ENCODE data around the gene TMUB1.

TMUB1 gene

DNA sequence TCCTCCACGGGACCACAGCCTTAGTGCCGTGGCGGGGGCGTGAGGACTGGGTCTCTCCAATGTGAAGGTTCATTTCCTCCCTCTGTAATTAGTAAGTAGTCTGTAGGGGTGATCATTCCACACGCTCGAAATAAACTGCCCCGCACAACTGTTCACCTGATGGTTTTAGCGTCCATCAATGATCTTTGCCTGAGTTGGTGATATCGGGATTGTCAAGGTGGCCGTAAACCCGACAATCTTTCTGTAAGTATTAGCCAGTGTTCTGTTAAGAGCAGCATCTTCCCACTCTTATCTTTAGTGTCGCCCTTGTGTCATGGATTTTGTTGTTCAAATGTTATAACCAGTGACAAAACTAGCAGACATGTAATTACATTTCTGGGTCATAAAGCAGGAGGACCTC lies 20.7 kb upstream of the TMUB1 start:
- H3K4me2 ChIP-seq: no peak overlapping the region

DNA sequence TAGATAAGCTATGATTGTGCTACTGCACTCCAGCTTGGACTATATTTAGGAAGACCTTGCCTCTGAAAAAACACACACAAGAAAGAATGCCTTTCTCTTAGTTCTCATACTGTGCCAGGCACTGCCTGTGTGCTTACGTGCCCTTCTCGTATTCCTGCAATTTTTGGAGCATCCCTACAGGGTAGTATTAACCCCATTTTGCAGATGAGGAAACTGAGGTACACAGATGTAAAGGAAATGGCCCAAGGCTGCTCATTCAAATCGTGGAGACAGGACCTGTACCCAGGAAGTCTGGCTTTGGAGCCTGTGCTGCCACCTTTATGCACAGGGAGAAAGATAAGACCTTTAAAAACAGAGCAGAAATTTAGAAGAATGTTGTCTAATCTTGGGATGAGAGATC lies 19.7 kb upstream of the TMUB1 start:
- Histone ChIP-seq H3K36me3 (ENCODE audit: insufficient read depth) (no peaks in the 10 kb centered on the region; the same call in 1 of the 2 replicates), H3K4me1 (ENCODE audit: low read depth, poor library complexity, severe bottlenecking) (no peaks in the 10 kb centered on the region), H3K4me3 (IDR thresholded peaks at IDR 0.05; ENCODE audit: insufficient read depth, low read depth, low read length) (no peak overlapping the region), H4K20me1 (ENCODE audit: insufficient read depth) (peaks cover 13% of the 10 kb centered on the region; the same call in 1 of the 2 replicates), H3K27ac (no peak overlapping the region), H2AFZ (ENCODE audit: low read depth) (no peak overlapping the region), H3K79me2 (ENCODE audit: insufficient read depth, low read depth) (peaks cover 50% of the 10 kb centered on the region), H3K4me2 (no peak overlapping the region), H3K9ac (no peak overlapping the region), H3K27me3 (ENCODE audit: insufficient read depth, low read depth) (no peaks in the 10 kb centered on the region)
- TF ChIP-seq, protein P1, sequence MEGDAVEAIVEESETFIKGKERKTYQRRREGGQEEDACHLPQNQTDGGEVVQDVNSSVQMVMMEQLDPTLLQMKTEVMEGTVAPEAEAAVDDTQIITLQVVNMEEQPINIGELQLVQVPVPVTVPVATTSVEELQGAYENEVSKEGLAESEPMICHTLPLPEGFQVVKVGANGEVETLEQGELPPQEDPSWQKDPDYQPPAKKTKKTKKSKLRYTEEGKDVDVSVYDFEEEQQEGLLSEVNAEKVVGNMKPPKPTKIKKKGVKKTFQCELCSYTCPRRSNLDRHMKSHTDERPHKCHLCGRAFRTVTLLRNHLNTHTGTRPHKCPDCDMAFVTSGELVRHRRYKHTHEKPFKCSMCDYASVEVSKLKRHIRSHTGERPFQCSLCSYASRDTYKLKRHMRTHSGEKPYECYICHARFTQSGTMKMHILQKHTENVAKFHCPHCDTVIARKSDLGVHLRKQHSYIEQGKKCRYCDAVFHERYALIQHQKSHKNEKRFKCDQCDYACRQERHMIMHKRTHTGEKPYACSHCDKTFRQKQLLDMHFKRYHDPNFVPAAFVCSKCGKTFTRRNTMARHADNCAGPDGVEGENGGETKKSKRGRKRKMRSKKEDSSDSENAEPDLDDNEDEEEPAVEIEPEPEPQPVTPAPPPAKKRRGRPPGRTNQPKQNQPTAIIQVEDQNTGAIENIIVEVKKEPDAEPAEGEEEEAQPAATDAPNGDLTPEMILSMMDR (conservative IDR thresholded peaks at IDR 0.05; ENCODE audit: low read depth, low read length): no peak

More for the DNA sequence above, 20.7 kb upstream of the TMUB1 start:
- TF ChIP-seq, protein P1 (conservative IDR thresholded peaks at IDR 0.05; ENCODE audit: low read depth, low read length): no peak
- no peak overlapping the region for H3K9ac ChIP-seq
- H3K27me3 ChIP-seq (ENCODE audit: insufficient read depth, low read depth): no peaks in the 10 kb centered on the region
- H4K20me1 ChIP-seq (ENCODE audit: insufficient read depth): peaks cover 12% of the 10 kb centered on the region
- H3K27ac ChIP-seq: no peak overlapping the region
- H3K36me3 ChIP-seq (ENCODE audit: insufficient read depth): no peaks in the 10 kb centered on the region; the same call in 1 of the 2 replicates
- no peak overlapping the region for H2AFZ ChIP-seq (ENCODE audit: low read depth)
- H3K4me3 ChIP-seq (IDR thresholded peaks at IDR 0.05; ENCODE audit: insufficient read depth, low read depth, low read length): no peak overlapping the region
- no peaks in the 10 kb centered on the region for H3K4me1 ChIP-seq (ENCODE audit: low read depth, poor library complexity, severe bottlenecking)
- peaks cover 42% of the 10 kb centered on the region for H3K79me2 ChIP-seq (ENCODE audit: insufficient read depth, low read depth)

DNA sequence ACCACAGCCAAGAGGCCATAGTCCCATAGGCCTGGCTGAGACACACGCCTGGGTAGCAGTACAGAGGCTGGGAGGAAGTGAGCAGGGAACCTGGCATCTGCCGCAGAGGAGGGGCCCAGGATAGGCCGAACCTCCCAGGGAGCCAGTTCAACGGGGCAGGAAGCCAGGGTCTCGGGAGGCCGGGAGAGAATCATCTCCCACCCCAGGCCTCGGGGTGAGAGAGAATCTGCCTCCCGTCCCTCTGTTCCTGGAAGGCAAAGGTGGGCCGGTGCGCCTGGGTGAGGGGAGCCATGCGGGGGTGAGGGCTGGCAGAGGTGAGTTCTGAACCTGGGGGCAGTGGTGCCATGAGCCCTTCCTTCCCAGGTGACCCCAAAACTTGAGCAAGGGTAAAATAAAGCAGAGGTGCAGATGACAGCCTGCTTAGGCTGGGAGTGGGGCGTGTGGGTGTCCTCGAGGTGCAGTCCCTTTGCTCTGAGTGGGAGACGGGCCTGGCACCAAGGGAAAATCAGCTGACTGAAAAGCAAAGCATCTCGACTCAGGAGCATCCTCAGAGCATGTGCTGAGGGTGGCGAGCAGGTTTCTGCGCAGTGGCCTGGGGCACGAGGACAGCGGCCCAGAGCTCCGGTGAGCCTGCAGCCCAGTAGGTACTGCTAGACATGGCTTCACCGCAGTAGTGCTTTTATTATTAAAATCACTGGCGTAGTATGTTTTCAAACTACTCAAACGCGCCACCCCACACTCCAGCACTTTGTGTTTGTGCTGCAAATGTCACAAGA lies 18.5 kb upstream of the TMUB1 start:
- Histone ChIP-seq H3K4me3 (IDR thresholded peaks at IDR 0.05; ENCODE audit: insufficient read depth, low read depth, low read length) (no peak overlapping the region), H3K79me2 (ENCODE audit: insufficient read depth, low read depth) (peaks cover 60% of the 10 kb centered on the region), H3K9ac (no peak overlapping the region), H3K4me1 (ENCODE audit: low read depth, poor library complexity, severe bottlenecking) (no peaks in the 10 kb centered on the region), H3K4me2 (no peak overlapping the region), H4K20me1 (ENCODE audit: insufficient read depth) (peaks cover 15% of the 10 kb centered on the region; the same call in 1 of the 2 replicates), H2AFZ (ENCODE audit: low read depth) (no peak overlapping the region), H3K36me3 (ENCODE audit: insufficient read depth) (no peaks in the 10 kb centered on the region; the same call in 1 of the 2 replicates), H3K27ac (no peak overlapping the region), H3K27me3 (ENCODE audit: insufficient read depth, low read depth) (no peaks in the 10 kb centered on the region)
- TF ChIP-seq, protein P1 (conservative IDR thresholded peaks at IDR 0.05; ENCODE audit: low read depth, low read length): no peak

DNA sequence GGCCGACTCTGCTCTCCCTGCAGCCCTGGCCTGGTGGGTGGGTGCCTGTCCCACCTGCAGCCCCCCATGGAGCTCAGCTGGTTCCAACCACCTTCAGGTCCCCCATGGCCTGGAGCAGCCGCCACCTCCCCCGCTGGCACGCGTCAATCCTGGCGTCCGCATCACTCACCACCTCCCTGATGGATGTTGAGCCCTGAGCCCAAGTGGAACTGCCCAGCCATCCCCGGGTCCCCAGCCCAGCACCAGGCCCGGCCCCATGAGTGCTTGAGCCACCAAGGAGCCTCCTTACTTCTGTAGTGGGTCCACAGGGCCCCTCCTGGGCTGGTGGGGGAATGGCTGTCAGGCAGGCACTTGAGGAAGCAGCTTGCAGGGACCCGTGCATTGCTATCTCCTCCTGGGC lies 17.6 kb upstream of the TMUB1 start:
- Histone ChIP-seq H4K20me1 (ENCODE audit: insufficient read depth) (peaks cover 15% of the 10 kb centered on the region; the same call in 1 of the 2 replicates), H3K27ac (no peak overlapping the region), H3K9ac (no peak overlapping the region), H3K79me2 (ENCODE audit: insufficient read depth, low read depth) (peaks cover 69% of the 10 kb centered on the region), H3K4me3 (IDR thresholded peaks at IDR 0.05; ENCODE audit: insufficient read depth, low read depth, low read length) (no peak overlapping the region), H3K27me3 (ENCODE audit: insufficient read depth, low read depth) (no peaks in the 10 kb centered on the region), H2AFZ (ENCODE audit: low read depth) (no peak overlapping the region), H3K36me3 (ENCODE audit: insufficient read depth) (no peaks in the 10 kb centered on the region; the same call in 1 of the 2 replicates), H3K4me1 (ENCODE audit: low read depth, poor library complexity, severe bottlenecking) (no peaks in the 10 kb centered on the region), H3K4me2 (no peak overlapping the region)
- TF ChIP-seq, protein P1 (conservative IDR thresholded peaks at IDR 0.05; ENCODE audit: low read depth, low read length): no peak

Data from KMS-11 (cell line).